Measurements from ENCODE around the gene MB21D2. TPM values are rescaled to one million over a fixed set of nuclear protein-coding genes. Genes with fewer than 3 reads are reported as not detected.

The MB21D2 gene
- total and polyA plus RNA-seq, 4 donors = 3.3 to 5.3 (median 4.2) TPM

GRCh38 chr3:192863091-192863420 is 54.6 kb downstream of the MB21D2 start:
- Histone ChIP-seq H3K9me3 (ENCODE audit: control insufficient read depth, low read length) (no peaks in the 10 kb centered on the region), H3K27ac (ENCODE audit: low read depth in 1 of 2, low read length in 2 of 2) (no peak overlapping the region), H3K4me3 (ENCODE audit: low read length in 2 of 2) (no peak overlapping the region), H3K36me3 (ENCODE audit: control insufficient read depth in 1 of 2, insufficient read depth in 2 of 2, low read length in 1 of 2) (no peaks in the 10 kb centered on the region), H3K27me3 (ENCODE audit: control insufficient read depth in 1 of 2, insufficient read depth in 2 of 2, low read length in 1 of 2) (no peaks in the 10 kb centered on the region), H3K4me1 (ENCODE audit: control insufficient read depth in 1 of 2, insufficient read depth in 2 of 2, low read length in 2 of 2) (no peaks in the 10 kb centered on the region)
- 96 to 98% methylated on average over 4 of the region's 4 CpGs for WGBS, 2 donors
- intact Hi-C loops (cut with DNase I) = no loop called here
- no peak for DNase-seq
- no peak for ATAC-seq (ENCODE audit: low FRiP score)

- Histone ChIP-seq H3K4me1 (ENCODE audit: control insufficient read depth in 1 of 2, insufficient read depth in 2 of 2, low read length in 2 of 2) (no peaks in the 10 kb centered on the region), H3K36me3 (ENCODE audit: control insufficient read depth in 1 of 2, insufficient read depth in 2 of 2, low read length in 1 of 2) (no peaks in the 10 kb centered on the region), H3K27me3 (ENCODE audit: control insufficient read depth in 1 of 2, insufficient read depth in 2 of 2, low read length in 1 of 2) (no peaks in the 10 kb centered on the region), H3K4me3 (ENCODE audit: low read length in 2 of 2) (no peak overlapping the region), H3K27ac (ENCODE audit: low read depth in 1 of 2, low read length in 2 of 2) (no peak overlapping the region), H3K9me3 (ENCODE audit: control insufficient read depth, low read length) (no peaks in the 10 kb centered on the region)
- no peak for DNase-seq
- ATAC-seq (ENCODE audit: low FRiP score) = no peak
- intact Hi-C loops (cut with DNase I) = no loop called here
- 97 to 100% methylated on average over 7 of the region's 7 CpGs for WGBS, 2 donors
Measured at GRCh38 chr3:192862408-192863090, 55.1 kb downstream of the MB21D2 start.

GRCh38 chr3:192861972-192862371 is 55.7 kb downstream of the MB21D2 start:
- intact Hi-C loops (cut with DNase I) = no loop called here
- 90 to 92% methylated on average over 2 of the region's 2 CpGs for WGBS, 2 donors
- no peak for ATAC-seq (ENCODE audit: low FRiP score)

GRCh38 chr3:192860454-192860853 is 57.2 kb downstream of the MB21D2 start:
- ATAC-seq (ENCODE audit: low FRiP score) = no peak
- DNase-seq = peak in 1 of 2 donors; percentile 55
- Histone ChIP-seq H3K27ac (ENCODE audit: low read depth in 1 of 2, low read length in 2 of 2) (no peak overlapping the region), H3K9me3 (ENCODE audit: control insufficient read depth, low read length) (no peaks in the 10 kb centered on the region), H3K36me3 (ENCODE audit: control insufficient read depth in 1 of 2, insufficient read depth in 2 of 2, low read length in 1 of 2) (no peaks in the 10 kb centered on the region), H3K27me3 (ENCODE audit: control insufficient read depth in 1 of 2, insufficient read depth in 2 of 2, low read length in 1 of 2) (no peaks in the 10 kb centered on the region), H3K4me3 (ENCODE audit: low read length in 2 of 2) (no peak overlapping the region), H3K4me1 (ENCODE audit: control insufficient read depth in 1 of 2, insufficient read depth in 2 of 2, low read length in 2 of 2) (no peaks in the 10 kb centered on the region)
- 75 to 79% methylated on average over 2 of the region's 2 CpGs for WGBS, 2 donors
- intact Hi-C loops (cut with DNase I) = no loop called here

More at GRCh38 chr3:192861972-192862371, 55.7 kb downstream of the MB21D2 start:
- no peak overlapping the region for H3K4me3 ChIP-seq (ENCODE audit: low read length in 2 of 2)
- H3K27ac ChIP-seq (ENCODE audit: low read depth in 1 of 2, low read length in 2 of 2) = no peak overlapping the region
- DNase-seq = no peak
- H3K36me3 ChIP-seq (ENCODE audit: control insufficient read depth in 1 of 2, insufficient read depth in 2 of 2, low read length in 1 of 2) = no peaks in the 10 kb centered on the region
- H3K9me3 ChIP-seq (ENCODE audit: control insufficient read depth, low read length) = no peaks in the 10 kb centered on the region
- H3K27me3 ChIP-seq (ENCODE audit: control insufficient read depth in 1 of 2, insufficient read depth in 2 of 2, low read length in 1 of 2) = no peaks in the 10 kb centered on the region
- no peaks in the 10 kb centered on the region for H3K4me1 ChIP-seq (ENCODE audit: control insufficient read depth in 1 of 2, insufficient read depth in 2 of 2, low read length in 2 of 2)

GRCh38 chr3:192858849-192859585 is 58.6 kb downstream of the MB21D2 start:
- H3K9me3 ChIP-seq (ENCODE audit: control insufficient read depth, low read length) = no peaks in the 10 kb centered on the region
- ATAC-seq (ENCODE audit: low FRiP score) = no peak
- H3K36me3 ChIP-seq (ENCODE audit: control insufficient read depth in 1 of 2, insufficient read depth in 2 of 2, low read length in 1 of 2) = no peaks in the 10 kb centered on the region
- H3K4me1 ChIP-seq (ENCODE audit: control insufficient read depth in 1 of 2, insufficient read depth in 2 of 2, low read length in 2 of 2) = no peaks in the 10 kb centered on the region
- intact Hi-C loops (cut with DNase I) = no loop called here
- no peak for DNase-seq
- no peaks in the 10 kb centered on the region for H3K27me3 ChIP-seq (ENCODE audit: control insufficient read depth in 1 of 2, insufficient read depth in 2 of 2, low read length in 1 of 2)
- 46 to 54% methylated on average over 9 of the region's 9 CpGs for WGBS, 2 donors
- H3K4me3 ChIP-seq (ENCODE audit: low read length in 2 of 2) = no peak overlapping the region
- no peak overlapping the region for H3K27ac ChIP-seq (ENCODE audit: low read depth in 1 of 2, low read length in 2 of 2)

GRCh38 chr3:192857260-192857661 is 60.4 kb downstream of the MB21D2 start:
- Histone ChIP-seq H3K9me3 (ENCODE audit: control insufficient read depth, low read length) (no peaks in the 10 kb centered on the region), H3K36me3 (ENCODE audit: control insufficient read depth in 1 of 2, insufficient read depth in 2 of 2, low read length in 1 of 2) (no peaks in the 10 kb centered on the region), H3K27me3 (ENCODE audit: control insufficient read depth in 1 of 2, insufficient read depth in 2 of 2, low read length in 1 of 2) (no peaks in the 10 kb centered on the region), H3K4me1 (ENCODE audit: control insufficient read depth in 1 of 2, insufficient read depth in 2 of 2, low read length in 2 of 2) (no peaks in the 10 kb centered on the region), H3K4me3 (ENCODE audit: low read length in 2 of 2) (no peak overlapping the region), H3K27ac (ENCODE audit: low read depth in 1 of 2, low read length in 2 of 2) (no peak overlapping the region)
- no peak for DNase-seq
- intact Hi-C loops (cut with DNase I) = no loop called here
- no peak for ATAC-seq (ENCODE audit: low FRiP score)
- 80 to 85% methylated on average over 7 of the region's 7 CpGs for WGBS, 2 donors

GRCh38 chr3:192855434-192855833 is 62.2 kb downstream of the MB21D2 start:
- intact Hi-C loops (cut with DNase I) = no loop called here
- ATAC-seq (ENCODE audit: low FRiP score) (no peak), DNase-seq (no peak)
- Histone ChIP-seq H3K36me3 (ENCODE audit: control insufficient read depth in 1 of 2, insufficient read depth in 2 of 2, low read length in 1 of 2) (no peaks in the 10 kb centered on the region), H3K4me1 (ENCODE audit: control insufficient read depth in 1 of 2, insufficient read depth in 2 of 2, low read length in 2 of 2) (no peaks in the 10 kb centered on the region), H3K4me3 (ENCODE audit: low read length in 2 of 2) (no peak overlapping the region), H3K27me3 (ENCODE audit: control insufficient read depth in 1 of 2, insufficient read depth in 2 of 2, low read length in 1 of 2) (no peaks in the 10 kb centered on the region), H3K9me3 (ENCODE audit: control insufficient read depth, low read length) (no peaks in the 10 kb centered on the region), H3K27ac (ENCODE audit: low read depth in 1 of 2, low read length in 2 of 2) (no peak overlapping the region)
- whole genome bisulfite sequencing, 2 donors = 98 to 100% methylated on average over 1 of the region's 1 CpG

GRCh38 chr3:192851821-192852372 is 65.8 kb downstream of the MB21D2 start:
- H3K4me1 ChIP-seq (ENCODE audit: control insufficient read depth in 1 of 2, insufficient read depth in 2 of 2, low read length in 2 of 2) = no peaks in the 10 kb centered on the region
- H3K9me3 ChIP-seq (ENCODE audit: control insufficient read depth, low read length) = no peaks in the 10 kb centered on the region
- ATAC-seq (ENCODE audit: low FRiP score) (peak; percentile 46), DNase-seq (peak; percentile 79 to 87)
- H3K27ac ChIP-seq (ENCODE audit: low read depth in 1 of 2, low read length in 2 of 2) = no peak overlapping the region
- H3K27me3 ChIP-seq (ENCODE audit: control insufficient read depth in 1 of 2, insufficient read depth in 2 of 2, low read length in 1 of 2) = no peaks in the 10 kb centered on the region
- 17 to 21% methylated on average over 5 of the region's 5 CpGs for WGBS, 2 donors
- intact Hi-C loops (cut with DNase I) = no loop called here
- no peak overlapping the region for H3K4me3 ChIP-seq (ENCODE audit: low read length in 2 of 2)
- H3K36me3 ChIP-seq (ENCODE audit: control insufficient read depth in 1 of 2, insufficient read depth in 2 of 2, low read length in 1 of 2) = no peaks in the 10 kb centered on the region

Data from aorta (tissue), 5 donors.